GM18867 (cell line): ENCODE data around the gene PACSIN1.
A peak's percentile ranks its signal among the peaks of the same experiment; 100 is the strongest.

Experiments
- ATAC-seq: cut with Tn5 transposase; IDR thresholded peaks from one replicate; pipeline ENCODE4 v1.9.1; 2021; ENCODE audit warnings: mild to moderate bottlenecking, moderate library complexity; ENCODE audit not compliant: unreplicated experiment

PACSIN1 gene

GRCh38 chr6:34526992-34527728, 61.3 kb downstream of the PACSIN1 start:
- peak; percentile 86 for ATAC-seq

- ATAC-seq: no peak
Measured at GRCh38 chr6:34527751-34528670, 62.1 kb downstream of the PACSIN1 start.

DNA sequence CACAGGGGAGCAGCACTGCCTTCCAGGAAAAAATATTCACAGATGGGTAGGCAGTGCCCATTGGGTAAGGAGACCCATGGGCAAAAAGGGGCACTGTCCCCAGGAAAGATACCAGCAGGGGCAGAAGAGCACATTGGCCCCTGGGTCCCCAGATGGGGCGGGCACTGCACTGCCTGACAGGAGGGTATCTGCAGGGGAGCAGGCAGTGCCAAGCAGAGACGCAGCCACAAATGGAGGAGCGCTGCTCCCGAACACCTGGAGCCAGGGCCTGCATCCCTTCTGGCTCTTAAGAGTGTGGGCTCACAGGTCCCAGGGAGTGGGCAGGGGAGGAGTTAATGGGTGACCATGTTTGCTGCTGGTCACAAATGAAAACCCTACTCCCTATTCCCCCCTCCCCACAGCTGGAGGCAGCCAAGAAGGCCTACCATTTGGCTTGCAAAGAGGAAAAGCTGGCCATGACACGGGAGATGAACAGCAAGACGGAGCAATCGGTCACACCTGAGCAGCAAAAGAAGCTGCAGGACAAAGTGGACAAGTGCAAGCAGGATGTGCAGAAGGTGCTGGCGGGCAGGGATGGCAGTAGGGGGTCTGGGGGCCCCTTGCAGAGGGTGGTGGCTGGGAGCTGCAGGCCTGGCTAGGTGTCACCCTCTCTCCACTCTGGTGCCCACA, 63.3 kb downstream of the PACSIN1 start:
- ATAC-seq: no peak

GRCh38 chr6:34529665-34530327, 63.9 kb downstream of the PACSIN1 start:
- no peak for ATAC-seq

DNA sequence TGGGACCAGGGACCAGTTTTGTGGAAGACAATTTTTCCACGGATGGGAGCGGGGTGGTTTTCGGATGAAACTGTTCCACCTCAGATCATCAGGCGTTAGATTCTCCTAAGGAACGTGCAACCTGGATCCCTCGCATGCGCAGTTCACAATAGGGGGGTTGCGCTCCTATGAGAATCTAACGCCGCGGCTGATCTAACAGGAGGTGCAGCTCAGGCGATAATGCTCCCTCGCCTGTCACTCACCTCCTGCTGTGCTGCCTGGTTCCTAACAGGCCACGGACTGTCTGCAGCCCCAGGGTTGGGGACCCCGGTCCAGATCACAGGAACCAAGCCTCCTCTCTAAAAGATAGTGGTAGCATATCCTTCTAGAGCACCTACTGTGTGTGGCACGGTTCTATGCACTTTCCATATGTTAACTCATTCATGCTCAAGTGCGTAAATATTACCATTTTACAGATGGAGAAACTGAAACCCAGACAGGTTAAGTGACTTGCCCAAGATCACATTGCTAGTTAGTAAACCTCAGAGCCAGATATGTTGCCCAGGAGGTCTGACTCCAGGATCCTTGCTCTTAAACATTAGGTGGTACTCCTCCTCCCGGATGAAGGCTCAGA, 65.0 kb downstream of the PACSIN1 start:
- ATAC-seq: no peak

DNA sequence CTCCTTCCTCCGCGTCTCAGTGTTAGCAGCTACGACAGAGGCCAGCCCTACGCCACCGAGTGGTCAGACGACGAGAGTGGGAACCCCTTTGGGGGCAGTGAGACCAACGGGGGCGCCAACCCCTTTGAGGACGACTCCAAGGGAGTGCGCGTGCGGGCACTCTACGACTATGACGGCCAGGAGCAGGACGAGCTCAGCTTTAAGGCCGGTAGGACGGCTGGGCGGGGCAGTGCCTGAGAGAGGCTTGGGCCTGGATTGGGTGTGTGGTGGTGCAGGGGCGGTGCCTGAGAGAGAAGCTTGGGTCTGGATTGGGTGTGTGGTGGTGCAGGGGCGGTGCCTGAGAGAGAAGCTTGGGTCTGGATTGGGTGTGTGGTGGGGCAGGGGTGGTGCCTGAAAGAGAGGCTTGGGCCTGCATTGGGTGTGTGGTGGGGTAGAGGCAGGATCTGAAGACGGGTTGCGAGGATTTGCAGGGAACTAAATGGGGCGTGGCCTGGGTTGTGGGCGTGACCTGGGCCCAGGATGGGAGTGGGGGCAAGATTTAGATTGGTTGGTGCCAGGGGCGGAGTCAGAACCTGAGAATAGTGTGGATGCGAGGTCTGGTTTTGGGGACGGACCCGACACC, 65.8 kb downstream of the PACSIN1 start:
- ATAC-seq: no peak

DNA sequence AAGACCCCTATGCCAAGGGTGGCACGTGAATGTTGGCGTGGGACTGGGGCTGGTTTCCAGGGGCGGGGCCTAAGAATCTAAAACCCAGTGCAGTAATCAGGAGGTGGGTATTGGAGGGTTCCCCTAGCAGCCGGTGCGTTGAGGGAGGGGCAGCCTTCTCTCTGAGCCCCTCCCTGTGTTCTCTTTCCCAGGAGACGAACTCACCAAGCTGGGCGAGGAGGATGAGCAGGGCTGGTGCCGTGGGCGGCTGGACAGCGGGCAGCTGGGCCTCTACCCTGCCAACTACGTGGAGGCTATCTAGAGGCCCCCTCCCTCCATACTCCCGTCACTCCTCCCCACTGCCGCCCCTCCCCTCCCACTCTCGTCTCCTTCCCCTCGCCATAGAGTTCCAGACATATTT, 66.4 kb downstream of the PACSIN1 start:
- ATAC-seq: no peak

DNA sequence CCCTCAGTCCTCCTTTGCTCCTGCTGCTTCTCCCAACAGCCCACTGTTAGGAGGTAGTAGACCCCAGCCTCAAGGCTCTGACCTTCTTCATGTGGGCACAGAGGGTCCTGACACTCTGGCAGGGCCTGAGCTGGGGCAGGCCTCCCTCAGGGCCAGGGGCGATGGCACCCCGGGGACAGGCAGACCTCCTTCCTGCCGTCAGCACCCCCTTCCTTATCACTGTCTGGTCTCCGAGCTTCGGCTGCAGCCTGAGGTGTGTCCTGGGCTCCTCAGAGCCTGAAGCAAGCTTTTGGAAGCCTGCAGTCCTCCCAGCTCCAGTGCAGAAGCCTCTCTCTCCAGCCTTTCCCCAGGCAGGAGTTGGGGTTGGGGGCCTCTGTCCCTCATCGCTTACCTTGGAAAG, 68.3 kb downstream of the PACSIN1 start:
- ATAC-seq: no peak

DNA sequence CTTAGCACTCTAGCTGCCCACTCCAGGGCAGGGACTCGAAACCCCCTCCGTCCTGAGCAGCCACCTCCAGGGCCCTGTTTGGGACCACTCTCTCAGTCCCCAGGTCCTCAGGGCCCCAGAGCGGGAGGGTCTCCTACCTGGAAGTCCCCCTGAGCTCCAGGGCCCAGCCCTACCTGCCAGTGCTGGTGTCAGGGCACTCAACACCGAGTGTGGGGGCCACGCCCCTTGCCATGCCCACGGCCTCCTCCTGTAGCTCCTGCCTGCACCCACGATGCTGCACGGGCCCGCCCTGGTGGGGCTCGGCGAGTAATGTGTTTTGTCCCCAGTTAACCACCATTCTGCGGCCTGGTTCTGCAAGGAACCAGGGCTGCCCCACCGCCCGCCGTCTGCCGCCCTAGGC, 68.8 kb downstream of the PACSIN1 start:
- ATAC-seq: no peak

- ATAC-seq: no peak
Measured at GRCh38 chr6:34535199-34535598, 69.3 kb downstream of the PACSIN1 start.

- ATAC-seq: no peak
Measured at GRCh38 chr6:34535646-34536045, 69.8 kb downstream of the PACSIN1 start.

DNA sequence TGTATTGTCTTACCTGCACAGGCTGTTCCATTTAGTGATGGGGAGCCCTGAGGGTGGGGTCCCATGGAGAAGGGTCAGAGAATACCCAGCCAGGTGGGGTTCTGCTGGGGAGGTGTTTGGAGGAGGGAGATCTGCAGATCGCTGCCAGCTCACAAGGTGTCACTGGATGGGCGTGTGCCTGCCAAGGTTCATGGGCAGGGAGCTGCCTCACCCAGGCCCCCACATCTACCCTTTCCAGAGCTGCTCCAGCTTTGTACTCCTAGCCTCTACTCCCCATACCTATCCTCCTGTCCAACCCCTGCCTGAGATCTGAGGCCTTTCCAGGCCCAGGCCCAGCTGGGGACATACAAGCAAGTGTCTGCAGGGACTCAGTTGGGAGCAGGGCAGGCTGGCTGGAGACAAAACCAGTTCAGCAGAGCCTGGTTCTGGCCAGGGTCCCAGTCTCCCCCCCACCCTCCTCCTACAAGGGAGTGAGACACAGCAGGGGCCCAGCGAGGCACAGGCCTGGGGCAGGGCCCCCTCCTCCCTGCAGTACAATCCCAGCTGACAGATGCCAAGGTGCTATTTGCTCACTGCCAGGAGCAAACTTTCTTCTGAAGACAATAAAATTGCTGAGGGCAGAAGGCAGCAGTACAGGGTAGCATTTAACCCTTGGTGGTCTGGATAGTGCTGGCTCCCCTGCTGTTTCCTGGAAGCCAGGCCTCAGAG, 70.5 kb downstream of the PACSIN1 start:
- ATAC-seq: no peak

DNA sequence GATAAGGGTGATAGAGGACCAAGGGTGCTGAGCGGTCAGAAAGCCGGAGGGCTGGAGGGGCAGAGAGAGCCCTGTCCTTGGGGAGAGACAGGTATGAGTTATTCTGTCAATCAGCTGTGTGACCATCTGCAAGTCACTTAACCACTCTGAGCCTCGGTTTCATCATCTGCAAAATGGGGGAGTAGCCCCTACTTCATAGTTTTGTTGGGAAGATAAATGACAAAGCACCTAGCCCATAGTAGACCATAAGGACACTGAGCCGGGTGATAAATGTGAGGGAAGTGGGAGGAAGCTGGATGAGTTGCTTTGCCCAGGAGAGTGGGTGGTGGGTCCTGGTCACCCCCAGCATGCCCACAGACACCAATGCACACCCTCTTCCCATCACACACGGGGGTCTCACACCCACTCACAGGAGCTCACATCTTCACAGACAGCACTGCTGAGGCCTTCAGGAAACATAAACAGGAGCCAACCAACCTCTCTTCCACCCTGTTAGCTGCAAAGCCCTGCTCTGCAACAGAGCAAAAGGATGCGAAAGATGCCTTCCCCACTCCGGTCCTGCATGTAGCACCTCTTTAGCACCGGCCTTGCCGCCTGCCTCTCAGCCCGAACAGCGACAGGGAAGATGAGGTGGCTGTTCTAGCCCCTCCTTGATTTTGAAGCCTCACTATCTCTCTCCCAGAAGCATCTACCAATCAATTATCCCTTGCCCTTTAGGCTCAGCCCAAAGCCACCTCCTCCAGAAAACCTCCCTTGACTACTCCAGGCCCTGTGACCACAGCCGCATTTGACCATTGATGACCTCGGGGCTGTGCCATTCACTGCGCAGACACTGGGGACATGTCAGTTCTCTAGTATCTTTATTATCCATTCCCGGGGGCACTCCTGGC, 71.3 kb downstream of the PACSIN1 start:
- ATAC-seq: no peak

- ATAC-seq: no peak
Measured at GRCh38 chr6:34537922-34538550, 72.2 kb downstream of the PACSIN1 start.

DNA sequence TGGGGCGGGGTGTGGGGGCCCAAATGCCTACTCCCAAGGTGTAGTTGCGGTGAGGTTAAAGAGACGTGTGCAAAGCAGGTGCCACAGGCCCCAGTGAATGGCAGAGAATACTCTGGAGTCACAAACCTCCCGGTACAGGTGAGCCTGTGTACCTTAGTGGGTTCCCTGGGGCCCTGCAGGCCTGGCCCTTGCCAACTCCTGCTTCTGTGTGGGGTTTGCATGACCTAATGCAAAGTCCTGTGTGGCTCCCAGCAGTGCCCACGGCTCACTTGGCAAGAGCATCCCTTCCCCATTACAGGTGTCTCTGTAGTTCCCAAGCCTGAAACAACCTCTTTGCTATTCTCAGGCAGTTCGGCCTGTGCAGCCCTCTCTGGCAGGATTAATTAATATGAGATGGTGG, 72.7 kb downstream of the PACSIN1 start:
- no peak for ATAC-seq

DNA sequence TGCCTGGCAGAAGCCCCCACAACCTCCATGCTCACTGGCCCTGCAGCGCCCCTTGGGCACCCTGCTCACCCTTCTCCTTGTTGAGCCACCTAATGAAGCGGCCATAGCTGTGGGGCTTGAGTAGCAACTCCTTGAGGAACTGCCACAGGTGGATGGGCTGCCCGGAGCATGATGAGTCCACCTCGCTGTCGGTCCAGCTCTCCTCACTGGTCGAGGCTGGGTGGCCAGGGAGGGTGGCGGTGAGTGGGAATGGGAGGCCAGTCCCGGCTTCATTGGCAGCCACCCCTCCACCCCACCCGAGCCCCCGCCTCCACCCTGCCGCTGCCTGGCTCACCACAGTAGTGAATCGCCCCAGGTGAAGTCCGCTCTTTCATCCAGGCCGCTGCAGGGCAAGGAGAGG, 73.3 kb downstream of the PACSIN1 start:
- no peak for ATAC-seq

DNA sequence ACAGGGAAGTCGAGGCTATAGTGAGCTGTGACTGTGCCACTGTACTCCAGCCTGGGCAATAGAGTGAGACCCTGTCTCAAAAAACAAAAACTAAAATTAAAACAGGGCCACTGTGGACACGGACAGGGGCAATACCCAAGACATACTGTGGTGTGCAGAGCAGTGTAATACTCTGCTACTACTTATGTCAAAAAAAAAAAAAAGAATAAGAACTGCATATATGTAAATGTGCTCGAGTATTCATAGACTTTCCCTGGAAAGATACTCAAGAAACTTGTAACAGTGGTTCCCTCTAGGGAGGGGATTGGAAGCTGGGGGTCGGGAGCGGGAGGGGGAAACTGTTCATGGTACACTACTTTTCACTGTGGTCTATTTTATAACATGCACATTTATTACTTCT, 74.3 kb downstream of the PACSIN1 start:
- ATAC-seq: no peak

GRCh38 chr6:34540841-34541240, 75.0 kb downstream of the PACSIN1 start:
- no peak for ATAC-seq
